GM18858 (cell line): ENCODE results near the gene CASP6.
A peak's percentile ranks its signal among the peaks of the same experiment; 100 is the strongest.

ENCODE experiments used
- ATAC-seq: cut with Tn5 transposase; IDR thresholded peaks from one replicate; pipeline ENCODE4 v1.9.1; 2021; ENCODE audit not compliant: unreplicated experiment

Gene CASP6

DNA sequence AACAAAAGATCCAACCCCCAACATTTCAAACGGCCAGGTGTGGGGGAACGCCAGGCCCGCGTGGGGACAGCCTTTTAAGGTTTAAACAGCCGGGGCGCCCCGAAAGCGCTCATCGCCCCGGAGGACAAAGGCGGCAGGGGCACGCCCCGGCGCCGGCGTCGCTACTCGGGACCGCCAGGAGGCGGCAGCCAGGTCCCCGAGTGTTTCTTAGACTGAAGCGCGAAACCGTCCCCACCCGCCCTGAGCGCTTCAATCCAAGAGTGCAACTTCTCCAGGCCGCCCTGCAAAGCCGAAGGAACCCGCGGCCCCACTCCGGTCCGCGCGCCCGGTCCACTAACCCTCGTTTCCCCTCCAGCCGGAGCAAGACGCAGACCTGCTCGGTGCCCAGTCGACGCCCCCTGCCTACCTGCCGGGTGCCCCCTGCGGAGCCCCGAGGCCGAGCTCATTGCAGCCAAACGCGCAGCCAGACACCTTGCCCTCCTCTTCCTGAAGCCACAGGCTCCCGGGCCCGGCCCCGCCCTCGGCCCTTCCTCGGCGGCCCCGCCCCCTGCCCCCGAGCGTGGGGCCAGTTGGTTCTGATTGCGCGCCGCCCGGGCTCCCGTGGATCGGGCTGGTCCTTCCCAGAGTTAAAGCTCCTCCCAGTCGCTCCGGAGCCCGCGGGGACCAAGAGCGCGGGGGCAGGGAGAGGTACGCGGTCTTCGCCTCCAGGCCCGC is at the start of gene CASP6:
Gene CASP6 (minus strand): TSS at position 496 of the 714 bp plus-strand sequence. CDS start 50 bp downstream, at position 446.
- peak; percentile 55 for ATAC-seq

DNA sequence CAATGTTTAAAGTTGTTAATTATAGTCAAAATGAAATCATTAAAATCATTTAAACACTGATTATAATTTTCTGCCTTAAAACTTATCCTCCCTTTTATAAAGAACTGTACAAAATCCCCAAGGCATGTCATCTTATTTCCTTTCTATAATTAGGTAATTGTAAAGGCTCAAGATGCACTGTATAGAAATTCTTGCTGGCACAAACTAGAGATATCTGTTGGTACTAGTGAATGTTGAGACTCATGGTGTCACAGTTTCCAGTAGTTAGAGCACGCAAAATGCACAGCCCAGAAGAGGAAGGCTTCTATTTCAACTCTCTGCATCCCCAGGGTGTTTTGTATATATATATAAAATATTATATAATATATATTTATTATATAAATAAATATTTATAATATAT is 49.3 kb upstream of the CASP6 start:
- no peak for ATAC-seq

DNA sequence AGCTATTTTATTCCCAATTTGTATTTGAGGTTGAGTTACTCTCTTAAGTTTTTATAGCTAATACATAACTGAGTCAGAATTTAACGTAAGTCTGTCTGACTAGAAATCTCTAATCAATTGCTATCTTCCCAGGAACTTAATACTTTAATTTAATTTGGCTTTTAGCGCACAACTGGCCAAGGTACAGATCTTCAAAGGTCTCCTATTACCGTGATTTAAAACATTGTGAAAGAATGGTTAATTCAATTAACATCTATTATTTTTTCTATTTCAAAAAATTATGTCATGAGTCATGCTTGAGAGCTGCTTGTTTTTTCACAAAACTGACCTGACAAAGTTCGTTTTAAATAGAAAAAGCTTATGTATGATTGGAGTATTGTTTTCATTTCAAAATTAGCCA is 48.6 kb upstream of the CASP6 start:
- no peak for ATAC-seq

DNA sequence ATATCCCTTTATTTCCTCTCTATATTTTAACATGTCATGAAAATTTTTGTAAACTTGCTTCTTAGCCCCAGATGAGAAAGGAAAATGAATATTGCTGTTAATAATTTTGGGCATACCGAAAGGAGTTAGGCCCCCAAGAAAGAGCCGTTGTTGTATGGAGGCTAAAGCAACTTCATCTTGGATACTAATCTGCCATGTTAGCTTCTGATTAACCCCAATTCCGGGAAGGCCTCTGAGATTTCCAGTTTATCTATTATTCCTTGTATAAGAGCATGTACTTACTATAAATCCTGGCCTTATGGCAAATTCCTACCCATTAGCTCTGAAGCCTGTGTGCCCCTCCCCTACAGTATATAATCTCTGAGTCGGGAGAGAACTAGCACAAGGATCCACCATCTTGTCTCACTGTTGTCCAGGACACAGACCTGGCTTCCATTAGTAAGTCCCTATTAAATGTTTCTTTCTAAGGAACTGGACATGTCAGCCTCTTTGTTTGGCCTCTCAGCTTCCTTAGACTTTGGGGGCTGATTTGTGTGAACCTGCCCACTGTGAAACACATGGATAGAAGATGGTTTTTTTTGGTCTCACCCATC is 47.5 kb upstream of the CASP6 start:
- no peak for ATAC-seq

DNA sequence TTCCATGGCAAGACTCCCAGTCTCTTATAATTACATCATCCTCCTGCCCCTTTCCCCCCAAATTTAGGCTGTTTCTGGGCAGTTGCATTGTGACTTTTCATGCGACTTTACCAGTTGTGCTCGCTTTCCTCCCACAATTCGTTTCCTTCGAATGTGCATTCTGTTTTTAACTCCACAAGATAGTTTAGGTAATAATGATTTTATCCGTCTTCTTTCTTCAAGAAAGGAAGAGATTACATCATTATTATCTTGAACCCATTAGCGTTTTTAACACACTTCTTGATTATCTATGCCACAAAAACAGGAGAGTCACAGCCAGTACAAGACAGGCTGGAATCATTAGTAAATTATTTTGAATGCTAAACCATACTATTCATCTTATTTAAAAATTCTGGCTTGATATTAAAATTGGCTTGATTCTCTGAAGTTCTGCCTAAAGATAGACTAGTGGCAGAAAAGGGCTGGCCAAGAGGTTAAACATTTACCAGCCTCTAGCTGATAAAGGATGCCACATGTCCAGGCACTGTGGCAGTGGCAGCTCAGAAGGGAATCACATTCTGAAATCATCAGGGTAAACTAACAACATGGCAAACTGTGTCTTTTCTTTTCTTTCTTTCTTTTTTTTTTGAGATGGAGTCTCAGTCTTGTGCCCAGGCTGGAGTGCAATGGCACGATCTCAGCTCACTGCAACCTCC is 46.3 kb upstream of the CASP6 start:
- ATAC-seq: no peak

DNA sequence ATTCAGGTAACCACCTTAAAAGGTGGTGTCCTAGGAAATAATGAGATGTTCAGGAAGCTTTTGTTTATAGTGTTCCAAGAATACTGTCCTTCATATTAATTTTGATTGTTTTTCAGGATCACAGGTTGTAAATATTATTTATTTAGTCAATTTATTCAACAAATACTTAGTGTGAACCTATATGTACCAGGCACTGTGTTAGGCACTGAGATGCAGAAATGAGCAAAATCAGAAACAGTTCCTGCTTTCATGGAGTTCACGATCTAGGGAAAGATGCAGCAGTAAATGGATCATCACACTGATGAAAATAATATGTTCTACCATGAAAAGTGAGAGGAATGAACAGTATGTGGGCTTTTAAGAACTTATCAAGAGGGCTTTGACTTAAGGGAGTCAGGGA is 44.9 kb upstream of the CASP6 start:
- ATAC-seq: no peak

DNA sequence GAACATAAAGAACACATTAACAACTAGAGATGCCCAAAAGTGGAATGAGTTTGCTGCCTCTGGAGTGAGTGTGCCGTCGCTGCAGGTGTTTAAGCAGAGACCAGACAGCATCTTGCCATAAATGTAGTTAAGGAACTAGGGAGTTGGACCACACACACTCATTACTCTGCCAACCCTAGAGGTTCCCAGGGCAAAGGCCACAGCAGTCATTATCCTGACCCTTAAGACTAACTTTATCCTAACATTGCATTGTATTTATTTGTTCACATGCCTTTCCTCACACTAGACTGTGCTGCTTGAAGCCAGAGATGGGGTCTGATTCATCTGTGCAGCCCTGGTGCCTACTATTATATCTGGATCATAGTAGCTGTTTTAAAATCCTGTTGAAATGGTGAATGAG is 43.5 kb upstream of the CASP6 start:
- ATAC-seq: no peak

DNA sequence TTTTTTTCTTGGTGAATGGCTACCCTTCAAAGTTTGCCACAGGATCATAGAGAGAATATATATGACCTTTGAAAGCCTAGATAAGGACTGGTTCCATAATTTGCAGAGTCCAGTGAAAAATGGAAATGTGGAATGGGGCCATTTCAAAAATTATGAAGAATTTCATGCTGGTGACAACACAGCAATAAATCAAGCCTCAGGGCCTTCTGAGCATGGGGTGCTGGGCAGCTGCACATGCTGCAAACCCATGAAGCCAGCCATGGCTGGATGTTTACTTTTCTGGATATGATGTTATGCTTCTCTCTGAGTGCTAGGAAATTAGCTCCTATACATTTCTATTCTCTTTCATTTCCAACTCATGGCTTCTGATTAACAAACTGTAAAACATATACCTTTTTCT is 42.6 kb upstream of the CASP6 start:
- ATAC-seq: no peak

DNA sequence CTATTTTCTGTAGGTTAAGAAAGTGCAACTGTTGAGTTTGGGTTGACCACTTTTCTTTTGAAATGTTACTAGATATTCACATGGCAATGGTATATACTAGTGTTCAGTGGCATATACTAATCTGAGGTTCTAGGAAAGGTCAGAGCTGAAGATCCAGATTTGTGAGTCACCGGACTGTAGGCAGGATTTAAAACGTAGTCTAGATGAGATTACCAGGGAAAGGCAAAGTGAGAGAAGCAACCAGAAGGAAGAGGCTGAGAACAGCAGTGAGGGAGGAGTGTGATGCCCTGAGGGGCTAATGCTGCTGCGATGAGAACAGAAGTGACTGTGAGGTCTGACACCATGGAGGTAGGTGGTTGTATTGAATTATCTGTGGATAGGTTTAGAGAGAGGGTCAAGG is 36.3 kb upstream of the CASP6 start:
- ATAC-seq: no peak

DNA sequence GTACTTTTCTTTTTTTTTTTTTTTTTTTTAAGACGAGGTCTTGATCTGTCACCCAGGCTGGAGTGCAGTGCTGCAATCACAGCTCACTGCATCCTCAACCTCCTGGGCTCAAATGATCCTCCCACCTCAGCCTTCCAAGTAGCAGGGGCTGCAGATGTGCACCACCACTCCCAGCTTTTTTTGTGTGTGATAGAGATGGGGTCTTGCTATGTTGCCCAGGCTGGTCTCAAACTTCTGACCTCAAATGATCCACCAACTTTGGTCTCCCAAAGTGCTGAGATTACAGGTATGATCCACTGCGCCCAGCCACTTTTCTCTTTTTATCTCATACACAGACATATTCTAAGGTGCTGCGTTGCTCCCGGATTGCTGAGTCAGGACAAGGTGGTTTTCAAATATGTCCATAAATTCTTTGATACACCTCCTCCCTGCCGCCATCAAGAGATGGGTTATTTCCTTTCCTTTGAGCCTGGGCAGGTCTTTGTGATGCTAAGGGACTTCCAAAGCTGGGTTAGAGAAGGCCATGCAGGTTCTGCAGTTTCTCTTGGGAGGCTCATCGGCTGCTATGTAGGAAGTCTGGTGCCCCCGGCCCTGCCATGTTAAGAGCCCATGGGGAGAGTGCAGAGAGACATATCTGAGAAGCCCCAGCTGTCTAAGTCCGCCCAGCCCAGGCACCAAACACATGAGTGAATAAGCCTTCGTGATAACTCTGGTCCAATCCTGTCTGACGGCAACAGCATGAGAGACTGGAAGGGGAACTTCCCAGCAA is 35.0 kb upstream of the CASP6 start:
- no peak for ATAC-seq

DNA sequence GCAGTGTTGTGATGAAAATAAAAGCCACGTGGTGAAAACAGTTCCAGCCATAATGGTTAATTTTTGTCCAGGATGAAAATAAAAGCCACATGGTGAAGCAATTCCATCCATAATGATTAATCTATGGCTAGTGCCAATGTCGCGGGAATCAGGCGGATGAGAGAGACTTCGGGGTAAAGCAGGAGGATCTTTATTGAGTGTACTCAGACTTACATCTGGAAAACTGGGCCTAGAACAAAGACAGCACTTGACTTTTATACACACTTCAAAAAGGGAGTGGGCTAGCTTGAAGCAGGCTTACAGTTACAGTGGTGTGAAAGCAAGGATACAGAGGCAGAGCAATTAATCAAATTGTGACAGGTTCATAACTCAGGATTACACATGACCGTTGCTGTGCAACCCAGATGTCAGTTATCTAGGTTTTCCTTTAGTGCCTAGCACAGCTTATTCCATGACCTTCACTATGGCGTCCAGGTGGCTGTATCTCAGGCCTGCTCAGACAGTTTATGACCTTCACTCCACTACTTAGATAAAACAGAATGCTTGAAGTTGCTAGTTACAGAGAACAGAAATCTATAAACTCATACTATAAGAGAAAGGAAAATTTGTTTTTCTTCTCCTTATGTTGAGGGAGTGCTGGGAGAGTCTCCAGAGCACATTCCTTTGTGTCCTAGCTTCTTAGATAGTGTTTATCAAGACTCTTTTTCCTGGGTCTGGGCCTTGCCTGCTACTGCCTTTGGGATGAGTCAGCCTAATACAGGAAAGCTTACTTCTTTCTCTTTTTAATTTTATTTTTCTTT is 32.5 kb upstream of the CASP6 start:
- no peak for ATAC-seq

DNA sequence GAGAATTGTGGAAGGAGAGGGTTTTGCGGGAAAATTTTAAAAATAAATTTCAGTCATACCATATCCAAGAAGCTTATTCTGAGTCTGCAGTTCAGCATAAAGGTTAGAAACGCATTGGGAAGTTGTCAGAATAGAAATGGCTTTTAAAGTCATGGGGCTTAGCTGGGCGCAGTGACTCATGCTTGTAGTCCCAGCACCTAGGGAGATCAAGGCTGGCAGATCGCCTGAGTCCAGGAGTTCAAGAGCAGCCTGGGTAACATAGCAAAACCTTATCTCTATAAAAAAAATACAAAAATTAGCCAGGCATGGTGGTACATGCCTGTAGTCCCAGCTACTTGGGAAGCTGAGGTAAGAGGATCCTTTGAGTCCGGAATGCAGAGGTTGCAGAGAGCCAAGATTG is 30.5 kb upstream of the CASP6 start:
- no peak for ATAC-seq

DNA sequence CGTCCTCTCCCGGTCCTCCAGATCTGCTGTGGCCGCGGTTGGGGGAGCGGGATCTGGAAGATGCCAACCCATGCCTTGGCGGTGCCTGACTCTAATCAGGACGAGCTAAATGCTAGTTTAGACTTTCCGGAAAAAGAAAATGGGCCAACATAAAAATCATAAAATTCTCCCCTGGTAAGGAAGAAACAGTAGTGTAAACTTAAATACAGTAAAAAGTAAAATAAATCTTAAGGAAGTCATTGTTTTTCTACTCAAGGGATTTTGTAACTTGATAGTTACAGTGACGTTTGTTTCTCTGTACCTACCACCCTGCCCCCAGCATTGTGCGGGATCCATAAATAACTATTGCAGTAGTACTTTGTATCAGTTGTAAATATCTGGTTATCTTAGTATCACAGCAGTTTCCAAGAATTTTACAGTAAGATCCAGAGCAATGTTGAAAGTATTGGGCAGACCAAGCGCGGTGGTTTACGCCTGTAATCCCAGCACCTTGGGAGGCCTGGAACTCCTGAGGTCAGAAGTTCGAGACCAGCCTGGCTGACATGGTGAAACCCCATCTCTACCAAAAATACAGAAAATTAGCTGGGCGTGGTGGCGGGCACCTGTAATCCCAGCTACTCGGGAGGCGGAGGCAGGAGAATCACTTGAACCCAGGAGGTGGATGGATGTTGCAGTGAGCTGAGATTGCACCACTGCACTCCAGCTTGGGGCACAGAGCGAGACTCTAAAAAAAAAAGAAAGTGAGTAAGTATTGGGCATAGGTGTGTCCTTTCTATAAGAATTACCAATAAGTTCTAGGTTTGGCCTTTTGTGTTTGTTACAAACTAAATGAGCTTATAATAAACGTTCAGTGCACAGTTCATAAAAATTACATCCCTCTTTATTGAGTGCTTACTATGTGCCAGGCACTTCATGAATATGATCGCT is 27.6 kb upstream of the CASP6 start:
- ATAC-seq: no peak

DNA sequence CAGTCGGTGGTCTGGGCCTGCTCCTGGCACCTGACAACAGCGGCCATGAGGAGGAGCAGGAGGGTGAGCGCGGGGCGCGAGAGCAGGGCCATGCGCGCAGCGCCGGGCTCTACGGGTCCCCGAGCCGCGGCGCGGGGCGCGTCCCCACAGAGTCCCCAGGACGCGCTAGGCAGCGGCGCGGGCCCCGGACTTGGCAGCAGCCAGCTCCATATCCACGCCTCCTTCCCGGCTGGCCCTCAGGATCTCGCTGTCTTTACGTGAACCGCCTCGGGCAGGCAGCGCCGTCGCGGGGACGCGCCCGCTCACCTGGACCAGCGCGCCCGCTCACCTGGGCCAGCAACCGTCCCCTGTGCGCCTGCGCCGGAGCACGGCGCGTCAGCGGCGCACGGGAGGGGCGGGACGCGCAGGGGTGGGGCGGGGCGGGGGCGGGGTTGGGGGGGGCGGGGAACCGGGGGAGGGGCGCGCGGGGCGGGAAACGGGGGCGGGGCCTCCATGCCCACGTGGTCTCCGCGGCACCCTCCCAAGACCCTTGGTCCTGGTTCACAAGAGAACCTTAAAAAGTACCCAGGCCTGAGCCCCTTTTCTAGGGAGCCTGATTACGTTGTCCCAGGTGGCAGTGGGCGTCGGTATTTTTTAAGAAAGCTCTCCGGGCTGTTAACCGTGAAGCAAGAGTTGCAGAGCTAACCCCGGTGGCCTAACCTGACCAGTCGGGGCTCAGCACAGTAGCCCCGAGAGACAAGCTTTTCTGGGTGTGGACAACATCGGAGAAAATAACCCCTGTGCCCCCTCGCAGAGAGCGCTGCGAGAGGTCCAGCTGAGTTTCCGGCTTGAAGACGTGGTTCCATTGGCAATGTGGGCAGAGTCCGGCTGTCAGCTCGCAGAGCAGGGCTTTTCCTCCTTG is 26.7 kb upstream of the CASP6 start, which contains the start of gene PLA2G12A:
Gene PLA2G12A (minus strand): TSS at position 353 of the 901 bp plus-strand sequence. CDS start 261 bp downstream, at position 92.
- ATAC-seq: peak; percentile 68

DNA sequence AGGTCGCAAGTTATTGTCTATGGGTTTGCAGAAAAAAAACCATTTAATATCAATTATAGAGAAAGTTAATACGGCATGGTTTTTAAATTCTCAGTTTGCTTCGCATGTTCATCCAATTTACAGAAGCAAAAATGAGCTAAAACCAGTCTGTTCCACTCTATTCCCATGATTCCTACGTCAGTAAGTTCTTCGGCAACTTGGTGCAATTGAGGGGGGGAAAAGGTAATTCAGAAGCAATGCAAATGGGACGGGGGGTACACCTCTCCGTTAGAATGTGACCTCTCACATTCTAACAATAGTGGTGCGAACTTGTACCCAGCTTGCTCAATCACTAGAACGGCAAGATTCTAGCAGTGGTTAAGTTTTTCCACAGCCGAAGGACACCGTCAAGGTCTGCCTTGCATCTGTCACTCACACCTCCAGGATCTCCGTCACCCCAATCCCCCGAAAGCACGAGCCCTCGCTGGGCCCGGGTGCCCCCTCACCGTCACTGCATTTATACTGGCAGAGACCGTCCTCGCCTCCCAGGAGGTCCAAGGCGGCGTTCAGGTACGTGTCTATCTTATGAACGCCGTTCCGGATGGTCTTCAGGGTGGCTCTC is 26.0 kb upstream of the CASP6 start:
- no peak for ATAC-seq

DNA sequence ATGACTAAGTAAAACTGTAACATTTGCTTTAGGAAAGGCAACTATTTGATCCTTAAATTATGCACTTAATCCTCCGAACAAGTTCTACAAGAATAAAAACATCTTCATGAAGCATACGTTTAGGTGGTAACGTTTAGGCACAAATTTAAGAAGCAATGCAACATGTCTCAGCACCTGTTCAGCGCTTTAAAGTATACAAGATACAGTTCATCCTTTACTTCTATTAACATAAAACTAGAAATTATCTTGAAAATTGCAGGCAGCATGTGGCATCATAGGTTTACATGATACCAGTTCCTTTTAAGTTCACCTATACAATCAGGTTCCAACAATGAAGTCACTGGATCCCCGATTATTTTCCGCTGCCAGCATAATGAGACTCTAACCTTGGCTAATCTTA is 25.1 kb upstream of the CASP6 start:
- no peak for ATAC-seq

DNA sequence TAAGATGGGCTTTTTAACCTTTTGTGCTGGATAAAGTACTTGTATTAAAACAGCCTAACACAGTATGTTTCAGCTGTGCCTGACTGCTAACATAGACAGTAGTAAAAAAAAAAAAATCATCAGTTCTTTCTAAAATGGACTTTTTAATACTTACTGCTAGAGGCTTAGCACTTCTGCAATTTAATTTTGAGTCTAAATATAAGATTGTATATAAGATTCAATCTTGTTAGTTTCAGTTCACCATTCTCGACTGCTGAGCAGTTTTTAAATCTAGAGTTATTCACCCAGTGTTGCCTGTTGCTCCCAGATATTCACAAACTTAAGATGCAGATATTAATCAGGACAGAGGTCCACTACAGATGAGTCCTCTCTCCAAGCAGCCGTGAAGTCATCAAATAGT is 19.9 kb upstream of the CASP6 start:
- ATAC-seq: no peak

DNA sequence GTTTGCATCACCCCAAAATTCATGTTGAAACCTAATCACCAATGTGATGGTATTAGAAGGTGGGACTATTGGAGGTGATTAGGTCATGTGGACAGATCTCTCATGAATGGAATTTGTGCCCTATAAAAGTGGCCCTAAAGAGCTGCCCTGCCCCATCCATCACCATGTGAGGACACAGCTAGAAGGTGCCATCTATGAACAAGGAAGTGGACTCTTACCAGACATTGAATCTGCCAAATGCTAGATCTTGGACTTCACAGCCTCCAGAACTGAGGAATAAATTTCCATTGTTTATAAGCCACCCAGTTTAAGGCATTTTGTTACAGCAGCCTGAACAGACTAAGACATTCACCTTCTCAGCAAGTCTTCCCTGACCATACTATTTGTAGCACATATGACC is 19.1 kb upstream of the CASP6 start:
- ATAC-seq: no peak
